HCT116 (cell line): ENCODE results near the gene ADA. TPM values are rescaled to one million over a fixed set of nuclear protein-coding genes. Genes with fewer than 3 reads are reported as not detected.

Source experiments
- ATAC-seq: fragments of 200-7000 bp; cut with Tn5 transposase; 2 replicates; pipeline ENCODE4 v1.9.1; 2020; ENCODE audit warnings: mild to moderate bottlenecking, moderate library complexity
- BruUV-seq: library from RNA; stranded (reverse); fragments of 400-500 nt; replicated peaks from 2 replicates; lab custom pipeline; 2021; lab: Mats Ljungman, UMichigan
- CTCF ChIA-PET: fragments of 300-600 bp; sonication (Branson Sonifier 250); formaldehyde crosslinking; loops from one replicate; lab custom pipeline; 2021; ENCODE audit warnings: antibody characterized with exemption; lab: Charles Lee
- POLR2A ChIA-PET: fragments of 300-600, 350-600 bp; sonication (Branson Sonifier 250); formaldehyde crosslinking; loops from one replicate; lab custom pipeline; 2021; ENCODE audit warnings: antibody characterized with exemption; lab: Charles Lee
- RAD21 ChIA-PET, 2 experiments: fragments of 300-600 bp; sonication (Branson Sonifier 250); formaldehyde crosslinking; loops; one replicate each; lab custom pipeline; 2023; ENCODE audit warnings: low total read pairs in 2 of 2; ENCODE audit not compliant: uncharacterized antibody in 2 of 2, unreplicated experiment in 2 of 2, low non-redundant PET in 1 of 2; lab: Charles Lee
- DNase-seq: peaks from one replicate; pipeline ENCODE4 v3.0.0-alpha.2; 2010; ENCODE audit warnings: low read depth, low spot score
- H2AFZ ChIP-seq: fragments of 200-600 bp; shearing (Covaris generic), sonication (generic); 2 replicates; pipeline ENCODE4 v1.6.1; 2017; ENCODE audit warnings: low read depth, mixed run types, mixed read lengths, antibody characterized with exemption, low read length; ENCODE audit not compliant: poor library complexity, severe bottlenecking
- H3K27ac ChIP-seq: 2 replicates; pipeline ENCODE4 v1.5.1; 2012; ENCODE audit warnings: low read depth, low read length
- H3K27me3 ChIP-seq: fragments of 200-600 bp; sonication (generic); 2 replicates; pipeline ENCODE4 v1.6.1; 2016; ENCODE audit warnings: mixed run types, low read length, mixed read lengths; ENCODE audit not compliant: insufficient read depth
- H3K36me3 ChIP-seq, 2 experiments: fragments of 200-500 bp in 1 of 2; fragments of 200-600 bp in 1 of 2; sonication (Bioruptor generic) in 1 of 2; sonication (generic) in 1 of 2; 2 replicates each; pipeline versions ENCODE4 v1.5.1 to v1.6.1; 2014 to 2016; ENCODE audit warnings: low read length in 2 of 2, inconsistent platforms in 1 of 2, mixed read lengths in 1 of 2, mixed run types in 1 of 2; ENCODE audit not compliant: insufficient read depth in 2 of 2, control insufficient read depth in 1 of 2
- H3K4me1 ChIP-seq, 2 experiments: fragments of 200-600 bp in 1 of 2; sonication (generic) in 1 of 2; 2 replicates each; pipeline versions ENCODE4 v1.5.1 to v1.6.1; 2012 to 2017; ENCODE audit warnings: low read length in 2 of 2, inconsistent platforms in 1 of 2, mild to moderate bottlenecking in 1 of 2, mixed read lengths in 1 of 2, mixed run types in 1 of 2, moderate library complexity in 1 of 2; ENCODE audit not compliant: insufficient read depth in 2 of 2, control insufficient read depth in 1 of 2
- H3K4me2 ChIP-seq: fragments of 200-600 bp; sonication (generic); 2 replicates; pipeline ENCODE4 v1.6.1; 2017; ENCODE audit warnings: mixed run types, low read length, mixed read lengths
- H3K4me3 ChIP-seq, 2 experiments: fragments of 200-600 bp in 1 of 2; sonication (generic) in 1 of 2; replicated peaks in 1 of 2; 2 replicates each; pipeline ENCODE4 v1.5.1; 2011 to 2016; ENCODE audit warnings: low read length in 2 of 2, control low read depth in 1 of 2, low read depth in 1 of 2, mild to moderate bottlenecking in 1 of 2, mixed read lengths in 1 of 2, mixed run types in 1 of 2
- H3K79me2 ChIP-seq: fragments of 200-600 bp; sonication (generic); 2 replicates; pipeline ENCODE4 v1.6.1; 2017; ENCODE audit warnings: mild to moderate bottlenecking, mixed run types, low read length, moderate library complexity, mixed read lengths; ENCODE audit not compliant: insufficient read depth
- H3K9ac ChIP-seq: fragments of 200-600 bp; sonication (generic); 2 replicates; pipeline ENCODE4 v1.6.1; 2016; ENCODE audit warnings: low read length, mixed read lengths
- H3K9me2 ChIP-seq: fragments of 200-600 bp; sonication (generic), shearing (Covaris generic); 2 replicates; pipeline ENCODE4 v1.6.1; 2017; ENCODE audit warnings: mixed run types, mild to moderate bottlenecking, moderate library complexity; ENCODE audit not compliant: insufficient read depth
- H3K9me3 ChIP-seq, 2 experiments: fragments of 200-500 bp in 1 of 2; fragments of 200-600 bp in 1 of 2; sonication (Bioruptor generic) in 1 of 2; sonication (generic) in 1 of 2; 2 replicates each; pipeline ENCODE4 v1.6.1; 2014 to 2017; ENCODE audit warnings: low read length in 2 of 2, mixed read lengths in 2 of 2, inconsistent platforms in 1 of 2, low read depth in 1 of 2, mild to moderate bottlenecking in 1 of 2, mixed run types in 1 of 2, moderate library complexity in 1 of 2; ENCODE audit not compliant: control insufficient read depth in 1 of 2, insufficient read depth in 1 of 2
- H4K20me1 ChIP-seq: fragments of 200-600 bp; sonication (generic), shearing (Covaris generic); 2 replicates; pipeline ENCODE4 v1.6.1; 2017; ENCODE audit warnings: mixed run types, mild to moderate bottlenecking, moderate library complexity; ENCODE audit not compliant: insufficient read depth
- CBX3 ChIP-seq: IDR thresholded peaks from 2 replicates; pipeline ENCODE4 v1.6.1; 2012; ENCODE audit warnings: low read depth
- EZH2 ChIP-seq: fragments of 200-600 bp; sonication (generic); IDR thresholded peaks from 2 replicates; pipeline ENCODE4 v1.6.1; 2017; ENCODE audit warnings: antibody characterized with exemption, mixed run types
- JUND ChIP-seq: IDR thresholded peaks from 2 replicates; pipeline ENCODE4 v1.6.1; 2012
- SP1 ChIP-seq: IDR thresholded peaks from 2 replicates; pipeline ENCODE4 v1.6.1; 2012; ENCODE audit warnings: low read depth
- intact Hi-C: fragments of 100-400 bp; cut with micrococcal nuclease; formaldehyde crosslinking; loops from 2 replicates; pipeline ENCODE4 v1.10.0; 2022
- total RNA-seq: library from RNA; stranded (reverse); gene quantifications from one replicate; pipeline ENCODE4 v1.2.1, GENCODE V29; 2021; ENCODE audit not compliant: unreplicated experiment

Gene ADA
- total RNA-seq, 1 experiment from 2014 or later, result 25.9 TPM

DNA sequence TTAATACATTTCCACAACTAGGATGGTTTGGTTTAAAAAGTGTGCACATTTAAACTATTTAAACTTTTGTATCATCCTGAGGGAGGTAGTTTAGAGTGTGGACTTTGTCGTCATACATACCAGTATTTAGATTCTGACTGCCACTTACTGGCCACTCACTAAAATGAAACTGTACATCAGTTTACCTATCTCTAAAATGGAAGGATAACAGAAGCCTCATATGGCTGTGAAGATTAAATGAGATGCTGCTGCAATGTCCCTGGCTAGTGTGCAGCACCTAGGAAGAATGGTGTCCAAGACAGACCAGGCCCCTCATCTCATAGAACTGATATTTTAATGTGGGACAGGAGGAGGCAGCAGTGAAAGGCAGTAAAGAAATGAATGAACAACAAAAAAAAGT lies 81.1 kb downstream of the ADA start:
- no peaks in the 10 kb centered on the region for H3K9me2 ChIP-seq
- H3K36me3 ChIP-seq, result no peaks in the 10 kb centered on the region
- RAD21 ChIA-PET, result no interaction called here
- H3K9me3 ChIP-seq, result no peaks in the 10 kb centered on the region
- CTCF ChIA-PET, result no interaction called here
- H2AFZ ChIP-seq, result no peak overlapping the region
- no peak for DNase-seq
- no TSS peak for BruUV-seq
- ATAC-seq, result no peak
- no peaks in the 10 kb centered on the region for H4K20me1 ChIP-seq
- peaks cover 10 to 19% of the 10 kb centered on the region in 2 experiments for H3K4me1 ChIP-seq
- POLR2A ChIA-PET, result no interaction called here
- TF ChIP-seq SP1 (no peak), CBX3 (no peak), JUND (no peak), EZH2 (no peak)
- H3K4me2 ChIP-seq, result no peak overlapping the region
- no peaks in the 10 kb centered on the region for H3K79me2 ChIP-seq
- no peak overlapping the region for H3K9ac ChIP-seq
- no peaks in the 10 kb centered on the region for H3K27me3 ChIP-seq
- no peak overlapping the region for H3K4me3 ChIP-seq
- no peak overlapping the region for H3K27ac ChIP-seq
- intact Hi-C loops, result no loop called here

Other genes with a start within 250 kb of the ADA start
- gene TTPAL, start 175.8 kb downstream of the ADA start, total RNA-seq, result 20.4 TPM
- 56.8 TPM for gene SERINC3, start 129.6 kb downstream of the ADA start, total RNA-seq
- gene PKIG, start 69.1 kb downstream of the ADA start, total RNA-seq, result 20.1 TPM
- gene CCN5, start 63.7 kb upstream of the ADA start, total RNA-seq, result 0.20 TPM
- gene KCNK15, start 94.2 kb upstream of the ADA start, total RNA-seq, result not detected
- 0.05 TPM for gene RIMS4, start 158.8 kb upstream of the ADA start, total RNA-seq
- gene YWHAB, start 234.0 kb upstream of the ADA start, total RNA-seq, result 200 TPM